Caco-2 (cell line): ENCODE data around the gene CLDN24. TPM values are rescaled to one million over a fixed set of nuclear protein-coding genes. Genes with fewer than 3 reads are reported as not detected.
A peak's percentile ranks its signal among the peaks of the same experiment; 100 is the strongest.

Experiments used
- Bru-seq: library from RNA; stranded (reverse); fragments of 400-500 nt; gene quantifications from one replicate; lab custom pipeline; 2021; lab: Mats Ljungman, UMichigan
- BruChase-seq, 2 experiments: library from RNA; stranded (reverse); fragments of 400-500 nt; gene quantifications; one replicate each; lab custom pipeline; 2021; lab: Mats Ljungman, UMichigan
- BruUV-seq: library from RNA; stranded (reverse); fragments of 400-500 nt; replicated peaks from 2 replicates; lab custom pipeline; 2021; lab: Mats Ljungman, UMichigan
- CTCF ChIA-PET: fragments of 300-600 bp; sonication (Branson Sonifier 250); formaldehyde crosslinking; loops from one replicate; lab custom pipeline; 2022; ENCODE audit warnings: antibody characterized with exemption; lab: Charles Lee
- POLR2A ChIA-PET: fragments of 300-600 bp; sonication (Branson Sonifier 250); formaldehyde crosslinking; loops from one replicate; lab custom pipeline; 2022; ENCODE audit warnings: antibody characterized with exemption; lab: Charles Lee
- DNase-seq, 2 experiments: peaks; one replicate each; pipeline versions ENCODE4 v3.0.0 to v3.0.0-alpha.2; 2020 to 2022
- H3K27me3 ChIP-seq: replicated peaks from 2 replicates; pipeline ENCODE4 v1.6.0; 2011; ENCODE audit warnings: low read length; ENCODE audit not compliant: control insufficient read depth, insufficient read depth
- H3K36me3 ChIP-seq: 2 replicates; pipeline ENCODE4 v1.5.1; 2011; ENCODE audit warnings: low read length; ENCODE audit not compliant: control insufficient read depth, insufficient read depth
- H3K4me1 ChIP-seq: fragments of 250-450 bp; sonication (Bioruptor Pico); 2 replicates; pipeline ENCODE4 v1.5.1; 2020; ENCODE audit warnings: mild to moderate bottlenecking
- H3K4me3 ChIP-seq: 2 replicates; pipeline ENCODE4 v1.5.1; 2011; ENCODE audit warnings: low read depth, mild to moderate bottlenecking, control low read depth, low read length
- H3K9me3 ChIP-seq: fragments of 250-450 bp; sonication (Bioruptor Pico); 2 replicates; pipeline ENCODE4 v1.5.1; 2020; ENCODE audit warnings: mild to moderate bottlenecking, moderate library complexity
- H3K27ac Mint-ChIP-seq: one replicate; pipeline ENCODE4 v1.8.0; 2022; ENCODE audit warnings: mixed read lengths; ENCODE audit not compliant: unreplicated experiment
- H3K27me3 Mint-ChIP-seq: one replicate; pipeline ENCODE4 v1.8.0; 2022; ENCODE audit warnings: mixed read lengths; ENCODE audit not compliant: insufficient read depth, unreplicated experiment
- H3K36me3 Mint-ChIP-seq: one replicate; pipeline ENCODE4 v1.8.0; 2022; ENCODE audit warnings: mild to moderate bottlenecking, mixed read lengths; ENCODE audit not compliant: insufficient read depth, unreplicated experiment
- H3K4me1 Mint-ChIP-seq: one replicate; pipeline ENCODE4 v1.8.0; 2022; ENCODE audit warnings: low read depth, mixed read lengths; ENCODE audit not compliant: unreplicated experiment
- H3K4me3 Mint-ChIP-seq: one replicate; pipeline ENCODE4 v1.8.0; 2022; ENCODE audit warnings: mild to moderate bottlenecking, moderate library complexity, mixed read lengths; ENCODE audit not compliant: unreplicated experiment
- H3K9me3 Mint-ChIP-seq: one replicate; pipeline ENCODE4 v1.8.0; 2022; ENCODE audit warnings: mixed read lengths; ENCODE audit not compliant: unreplicated experiment
- intact Hi-C: fragments of 100-400 bp; cut with micrococcal nuclease; formaldehyde crosslinking; loops from one replicate; pipeline ENCODE4 v1.10.0; 2022; ENCODE audit not compliant: unreplicated experiment
- long read RNA-seq: library from polyadenylated mRNA; stranded (forward); transcript quantifications from one replicate; pipeline ENCODE4 v2.0.0, GENCODE V29; 2022
- total RNA-seq: library from RNA; stranded (reverse); gene quantifications from 2 replicates; pipeline ENCODE4 v1.2.3, GENCODE V29; 2022
- TF ChIP-seq, protein P1 (sequence below), 2 experiments: fragments of 200-600 bp in 1 of 2; IDR thresholded peaks; 1 replicate in 1 of 2; 2 replicates in 1 of 2; pipeline versions ENCODE4 v1.5.1 to v1.8.0; 2011 to 2022; ENCODE audit warnings: antibody characterized with exemption in 1 of 2, control low read depth in 1 of 2, inconsistent platforms in 1 of 2, low read depth in 1 of 2, low read length in 1 of 2, mild to moderate bottlenecking in 1 of 2, moderate library complexity in 1 of 2; ENCODE audit not compliant: insufficient read depth in 1 of 2, severe bottlenecking in 1 of 2, unreplicated experiment in 1 of 2

Gene CLDN24
- total RNA-seq = not detected in 2 replicates
- not detected for Bru-seq, nascent RNA
- BruChase-seq, experiment 1, labeled RNA remaining after a 2-hour chase = not detected
- BruChase-seq, experiment 2, labeled RNA remaining after a 6-hour chase = not detected
- long read RNA-seq = 0 reads

- no peak within 1 kb of the TSS for H3K4me3 ChIP-seq
- no peak within 1 kb of the TSS for H3K4me3 Mint-ChIP-seq
- no peaks in the 10 kb centered on the region for H3K27me3 ChIP-seq
- no peaks in the 10 kb centered on the region for H3K4me1 Mint-ChIP-seq
- no peak for DNase-seq
- no peaks in the 10 kb centered on the region for H3K27me3 Mint-ChIP-seq
- intact Hi-C loops = no loop called here
- no peaks in the 10 kb centered on the region for H3K4me1 ChIP-seq
- H3K27ac Mint-ChIP-seq = peak within 1 kb of the TSS; percentile 32
- no peaks in the 10 kb centered on the region for H3K36me3 ChIP-seq
- H3K36me3 Mint-ChIP-seq = peaks cover 68% of the 10 kb centered on the region
- H3K9me3 ChIP-seq = 0 out of 2 replicates have a peak, but pooled peaks cover 8% of the 10 kb centered on the region
- ChIA-PET CTCF (no interaction called here), POLR2A (no interaction called here)
- no TSS peak for BruUV-seq
- TF ChIP-seq, protein P1, sequence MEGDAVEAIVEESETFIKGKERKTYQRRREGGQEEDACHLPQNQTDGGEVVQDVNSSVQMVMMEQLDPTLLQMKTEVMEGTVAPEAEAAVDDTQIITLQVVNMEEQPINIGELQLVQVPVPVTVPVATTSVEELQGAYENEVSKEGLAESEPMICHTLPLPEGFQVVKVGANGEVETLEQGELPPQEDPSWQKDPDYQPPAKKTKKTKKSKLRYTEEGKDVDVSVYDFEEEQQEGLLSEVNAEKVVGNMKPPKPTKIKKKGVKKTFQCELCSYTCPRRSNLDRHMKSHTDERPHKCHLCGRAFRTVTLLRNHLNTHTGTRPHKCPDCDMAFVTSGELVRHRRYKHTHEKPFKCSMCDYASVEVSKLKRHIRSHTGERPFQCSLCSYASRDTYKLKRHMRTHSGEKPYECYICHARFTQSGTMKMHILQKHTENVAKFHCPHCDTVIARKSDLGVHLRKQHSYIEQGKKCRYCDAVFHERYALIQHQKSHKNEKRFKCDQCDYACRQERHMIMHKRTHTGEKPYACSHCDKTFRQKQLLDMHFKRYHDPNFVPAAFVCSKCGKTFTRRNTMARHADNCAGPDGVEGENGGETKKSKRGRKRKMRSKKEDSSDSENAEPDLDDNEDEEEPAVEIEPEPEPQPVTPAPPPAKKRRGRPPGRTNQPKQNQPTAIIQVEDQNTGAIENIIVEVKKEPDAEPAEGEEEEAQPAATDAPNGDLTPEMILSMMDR (IDR thresholded peaks at IDR 0.05; ENCODE audit: insufficient read depth in 1 of 2, low read depth in 1 of 2, low read length in 1 of 2, severe bottlenecking in 1 of 2, unreplicated experiment in 1 of 2) = no peak
- no peaks in the 10 kb centered on the region for H3K9me3 Mint-ChIP-seq
These were observed at the start of gene CLDN24 for GRCh38 chr4:183322326-183322725. CLDN24 (minus strand) TSS chr4:183322426; CDS start chr4:183322426, 0 bp downstream.

GRCh38 chr4:183370786-183371185, 48.6 kb upstream of the CLDN24 start:
- no peak overlapping the region for H3K27ac Mint-ChIP-seq
- H3K9me3 ChIP-seq = 0 out of 2 replicates have a peak, but pooled peaks cover 5% of the 10 kb centered on the region
- ChIA-PET CTCF (no interaction called here), POLR2A (no interaction called here)
- no peaks in the 10 kb centered on the region for H3K4me1 ChIP-seq
- BruUV-seq = no TSS peak
- no peaks in the 10 kb centered on the region for H3K36me3 Mint-ChIP-seq
- no peaks in the 10 kb centered on the region for H3K36me3 ChIP-seq
- no peak overlapping the region for H3K4me3 ChIP-seq
- no peak overlapping the region for H3K4me3 Mint-ChIP-seq
- no peak for DNase-seq
- H3K27me3 Mint-ChIP-seq = no peaks in the 10 kb centered on the region
- H3K4me1 Mint-ChIP-seq = no peaks in the 10 kb centered on the region
- TF ChIP-seq, protein P1 (IDR thresholded peaks at IDR 0.05; ENCODE audit: insufficient read depth in 1 of 2, low read depth in 1 of 2, low read length in 1 of 2, severe bottlenecking in 1 of 2, unreplicated experiment in 1 of 2) = no peak
- intact Hi-C loops = no loop called here
- no peaks in the 10 kb centered on the region for H3K9me3 Mint-ChIP-seq
- no peaks in the 10 kb centered on the region for H3K27me3 ChIP-seq

GRCh38 chr4:183369073-183369472, 46.8 kb upstream of the CLDN24 start:
- DNase-seq = no peak
- H3K27me3 ChIP-seq = no peaks in the 10 kb centered on the region
- TF ChIP-seq, protein P1 (IDR thresholded peaks at IDR 0.05; ENCODE audit: insufficient read depth in 1 of 2, low read depth in 1 of 2, low read length in 1 of 2, severe bottlenecking in 1 of 2, unreplicated experiment in 1 of 2) = no peak
- H3K4me3 Mint-ChIP-seq = no peak overlapping the region
- CTCF ChIA-PET = no interaction called here
- H3K27ac Mint-ChIP-seq = no peak overlapping the region
- no peaks in the 10 kb centered on the region for H3K4me1 Mint-ChIP-seq
- intact Hi-C loops = no loop called here
- POLR2A ChIA-PET = no interaction called here
- BruUV-seq = no TSS peak
- H3K4me3 ChIP-seq = no peak overlapping the region
- H3K36me3 Mint-ChIP-seq = no peaks in the 10 kb centered on the region
- no peaks in the 10 kb centered on the region for H3K36me3 ChIP-seq
- peaks cover 6% of the 10 kb centered on the region; the same call in 1 of the 2 replicates for H3K4me1 ChIP-seq
- no peaks in the 10 kb centered on the region for H3K27me3 Mint-ChIP-seq
- 0 out of 2 replicates have a peak, but pooled peaks cover 5% of the 10 kb centered on the region for H3K9me3 ChIP-seq
- H3K9me3 Mint-ChIP-seq = no peaks in the 10 kb centered on the region
